ENCODE measurements around the gene FAM3A. TPM values are rescaled to one million over a fixed set of nuclear protein-coding genes. Genes with fewer than 3 reads are reported as not detected.

FAM3A gene
- total and polyA plus RNA-seq, 12 donors, result 13.5 to 115 (median 55.6) TPM

DNA sequence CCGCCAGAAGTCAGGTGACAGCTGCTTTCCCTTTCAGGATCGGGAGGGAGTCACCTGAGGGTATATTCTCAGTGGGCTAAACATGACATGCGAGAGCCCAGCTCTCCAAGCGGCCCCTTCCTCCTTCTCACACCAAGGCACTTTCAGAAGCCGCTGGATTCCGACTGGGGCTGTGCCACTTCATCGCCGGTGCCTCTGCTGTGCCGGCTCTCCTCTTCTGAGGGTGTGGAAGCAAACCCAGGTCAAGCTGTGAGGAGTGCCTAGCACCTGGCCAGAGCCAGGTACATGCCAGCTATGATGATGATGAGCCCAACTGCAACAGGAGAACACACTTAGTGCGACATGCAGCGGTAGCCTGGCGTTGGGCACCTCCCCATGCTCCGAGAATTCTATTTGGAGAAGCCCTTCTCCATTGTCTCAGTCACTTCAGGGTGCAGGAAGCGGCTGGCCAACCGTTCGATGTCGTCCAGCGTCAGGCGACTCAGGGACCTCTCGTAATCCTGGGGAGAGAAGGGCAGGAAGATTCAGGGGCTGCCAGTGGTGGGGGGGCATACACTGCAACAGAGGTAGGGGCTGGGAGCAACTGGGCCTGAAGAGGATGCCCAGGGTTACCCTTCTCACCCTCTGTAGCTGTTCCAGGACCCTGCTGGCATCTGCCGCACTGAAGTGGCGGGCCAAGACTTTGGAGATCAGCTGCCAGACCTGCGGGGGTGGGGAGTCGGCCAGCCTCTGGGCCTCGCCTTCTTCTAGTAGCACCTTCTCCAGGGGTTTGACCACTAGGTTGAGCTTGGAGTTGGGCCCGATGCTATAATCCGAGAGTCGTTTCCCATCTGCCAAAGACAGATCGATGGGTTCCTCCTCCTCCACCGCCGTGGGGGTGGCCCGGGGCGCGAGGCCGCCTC is 30.6 kb downstream of the FAM3A start:
- Histone ChIP-seq H3K27me3 (no peaks in the 10 kb centered on the region), H3K4me3 (peak overlapping the region in 2 of 4 donors; percentile 32 to 73), H3K4me1 (replicated peaks in 1 of 2) (peaks cover 5 to 14% of the 10 kb centered on the region in 2 donors), H3K36me3 (replicated peaks in 1 of 2) (no peaks in the 10 kb centered on the region), H3K9me3 (replicated peaks in 1 of 3) (no peaks in the 10 kb centered on the region), H3K27ac (peak overlapping the region; percentile 53 to 93 (median 74))
- TF ChIP-seq, protein P1, sequence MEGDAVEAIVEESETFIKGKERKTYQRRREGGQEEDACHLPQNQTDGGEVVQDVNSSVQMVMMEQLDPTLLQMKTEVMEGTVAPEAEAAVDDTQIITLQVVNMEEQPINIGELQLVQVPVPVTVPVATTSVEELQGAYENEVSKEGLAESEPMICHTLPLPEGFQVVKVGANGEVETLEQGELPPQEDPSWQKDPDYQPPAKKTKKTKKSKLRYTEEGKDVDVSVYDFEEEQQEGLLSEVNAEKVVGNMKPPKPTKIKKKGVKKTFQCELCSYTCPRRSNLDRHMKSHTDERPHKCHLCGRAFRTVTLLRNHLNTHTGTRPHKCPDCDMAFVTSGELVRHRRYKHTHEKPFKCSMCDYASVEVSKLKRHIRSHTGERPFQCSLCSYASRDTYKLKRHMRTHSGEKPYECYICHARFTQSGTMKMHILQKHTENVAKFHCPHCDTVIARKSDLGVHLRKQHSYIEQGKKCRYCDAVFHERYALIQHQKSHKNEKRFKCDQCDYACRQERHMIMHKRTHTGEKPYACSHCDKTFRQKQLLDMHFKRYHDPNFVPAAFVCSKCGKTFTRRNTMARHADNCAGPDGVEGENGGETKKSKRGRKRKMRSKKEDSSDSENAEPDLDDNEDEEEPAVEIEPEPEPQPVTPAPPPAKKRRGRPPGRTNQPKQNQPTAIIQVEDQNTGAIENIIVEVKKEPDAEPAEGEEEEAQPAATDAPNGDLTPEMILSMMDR (IDR thresholded peaks at IDR 0.05), result no peak
- TF ChIP-seq POLR2A (IDR thresholded peaks at IDR 0.05), result no peak
- WGBS, 4 donors, result 44 to 86% (median 66%) methylated on average over 4 to 35 of the region's 35 CpGs
- intact Hi-C loops (cut with DNase I), result no loop called here
- DNase-seq, result peak in 4 of 7 donors; percentile 27 to 57 (median 42)

DNA sequence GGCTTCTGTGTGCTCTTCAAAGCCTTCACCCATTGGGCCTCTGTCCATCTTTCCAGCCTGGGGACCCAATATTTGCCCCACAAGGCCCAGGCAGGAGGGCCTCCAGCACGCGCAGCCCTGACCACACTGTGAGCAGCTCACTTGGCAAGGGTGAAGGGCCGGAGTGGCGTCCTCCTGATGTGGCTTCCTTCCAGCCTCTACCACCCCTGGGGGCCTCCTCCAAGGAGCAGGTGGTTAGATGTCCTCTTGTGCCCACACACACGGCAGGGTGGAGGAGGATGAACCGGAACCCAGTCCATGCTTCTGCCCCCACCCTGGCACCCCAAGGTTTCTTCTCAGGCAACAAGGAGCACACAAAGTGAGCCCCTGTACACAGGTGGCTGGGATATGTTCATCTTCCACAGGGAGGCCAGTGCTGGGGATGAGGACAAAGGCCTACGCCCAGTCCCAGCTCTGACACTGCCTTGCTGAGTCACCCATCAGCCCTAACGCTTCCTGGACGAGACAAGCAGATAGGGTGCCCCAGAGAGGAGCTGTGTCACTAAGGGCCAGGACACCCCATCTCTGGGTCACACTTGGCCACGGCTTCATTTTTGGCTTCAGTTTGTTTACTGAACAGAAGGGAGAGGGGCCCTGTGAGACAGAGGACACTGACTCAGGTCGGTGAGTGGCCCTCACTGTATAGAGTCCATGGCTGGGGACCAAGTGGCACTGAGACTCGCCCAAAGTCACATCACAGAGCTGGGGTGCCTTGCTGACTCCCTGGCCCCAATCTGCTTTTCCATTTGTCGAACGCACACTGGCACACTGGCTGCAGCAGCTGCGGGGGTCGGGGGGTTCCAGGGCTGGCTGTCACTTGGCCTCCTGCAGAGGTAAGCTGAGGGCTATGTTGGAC is 31.5 kb downstream of the FAM3A start:
- peak in 6 of 7 donors; percentile 58 to 76 (median 67) for DNase-seq
- TF ChIP-seq, protein P1 (IDR thresholded peaks at IDR 0.05), result no peak
- TF ChIP-seq POLR2A (IDR thresholded peaks at IDR 0.05), result peak in 1 of 2 donors; percentile 28
- H3K4me1 ChIP-seq (replicated peaks in 1 of 2), result peaks cover 5 to 11% of the 10 kb centered on the region in 2 donors
- no peaks in the 10 kb centered on the region for H3K36me3 ChIP-seq (replicated peaks in 1 of 2)
- no peak overlapping the region for H3K4me3 ChIP-seq
- 66 to 89% (median 78%) methylated on average over 4 to 16 of the region's 16 CpGs for WGBS, 4 donors
- H3K27me3 ChIP-seq, result no peaks in the 10 kb centered on the region
- H3K9me3 ChIP-seq (replicated peaks in 1 of 3), result no peaks in the 10 kb centered on the region
- peak overlapping the region in 3 of 5 donors; percentile 27 to 93 (median 85) for H3K27ac ChIP-seq
- intact Hi-C loops (cut with DNase I), result no loop called here

DNA sequence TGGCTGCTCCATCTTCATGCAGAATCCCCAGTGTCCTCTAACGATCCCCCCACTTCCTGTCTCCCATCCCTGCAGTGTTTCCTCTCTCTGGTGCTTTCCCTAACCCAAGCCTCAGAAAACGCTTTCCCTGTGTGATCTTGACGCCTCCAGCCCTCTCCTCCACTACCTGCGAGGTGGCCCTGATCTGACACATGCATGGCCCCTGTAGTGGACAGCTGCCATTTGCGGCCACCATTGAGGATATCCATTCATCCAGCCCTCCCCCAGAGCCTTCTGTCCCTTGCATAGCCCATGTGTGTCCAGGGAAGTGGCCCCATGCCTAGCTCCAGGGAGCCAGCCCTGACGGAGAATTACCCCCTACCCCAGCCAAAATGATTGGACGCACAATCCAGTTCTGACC is 32.7 kb downstream of the FAM3A start:
- TF ChIP-seq, protein P1 (IDR thresholded peaks at IDR 0.05), result no peak
- no peak for TF ChIP-seq POLR2A (IDR thresholded peaks at IDR 0.05)
- Histone ChIP-seq H3K36me3 (replicated peaks in 1 of 2) (no peaks in the 10 kb centered on the region), H3K4me1 (replicated peaks in 1 of 2) (peaks cover 5 to 9% of the 10 kb centered on the region in 2 donors), H3K9me3 (replicated peaks in 1 of 3) (no peaks in the 10 kb centered on the region), H3K27me3 (no peaks in the 10 kb centered on the region), H3K4me3 (no peak overlapping the region), H3K27ac (no peak overlapping the region)
- DNase-seq, result peak in 1 of 7 donors; percentile 11
- intact Hi-C loops (cut with DNase I), result no loop called here
- WGBS, 4 donors, result 78 to 94% (median 80%) methylated on average over 5 to 7 of the region's 7 CpGs

DNA sequence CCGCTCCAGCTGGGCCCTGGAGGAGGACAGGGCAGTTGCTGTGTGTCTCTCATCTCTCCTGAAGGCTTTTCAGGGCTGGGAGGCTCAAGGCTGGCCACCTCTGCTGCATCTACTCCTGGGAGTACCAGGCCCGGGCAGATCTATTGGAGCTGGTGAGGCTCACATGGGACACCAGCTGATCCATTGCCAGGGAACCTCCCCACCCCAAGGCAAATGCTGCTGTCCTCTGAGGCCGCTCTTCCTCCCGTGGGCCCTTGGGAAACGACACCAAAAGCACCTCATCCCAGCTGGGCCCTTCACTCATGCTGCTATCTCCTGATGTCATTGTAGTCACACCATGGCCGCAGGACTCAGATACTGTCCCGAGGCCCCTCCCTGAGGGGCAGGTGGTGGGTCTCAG is 33.2 kb downstream of the FAM3A start:
- Histone ChIP-seq H3K4me3 (no peak overlapping the region), H3K27ac (no peak overlapping the region), H3K9me3 (replicated peaks in 1 of 3) (no peaks in the 10 kb centered on the region), H3K36me3 (replicated peaks in 1 of 2) (no peaks in the 10 kb centered on the region), H3K27me3 (no peaks in the 10 kb centered on the region), H3K4me1 (replicated peaks in 1 of 2) (peaks cover 5 to 9% of the 10 kb centered on the region in 2 donors)
- WGBS, 4 donors, result 40 to 100% (median 80%) methylated on average over 1 to 7 of the region's 7 CpGs
- peak in 2 of 7 donors; percentile 10 to 16 for DNase-seq
- TF ChIP-seq POLR2A (IDR thresholded peaks at IDR 0.05), result no peak
- TF ChIP-seq, protein P1 (IDR thresholded peaks at IDR 0.05), result no peak
- intact Hi-C loops (cut with DNase I), result no loop called here
